Raji (cell line): Measurements from ENCODE around the gene HDAC7.

Experiments used
- POLR2A ChIP-seq: IDR thresholded peaks from 2 replicates; pipeline ENCODE4 v1.6.1; 2011; ENCODE audit warnings: low read depth, low read length, control low read depth; ENCODE audit not compliant: insufficient read depth

The HDAC7 gene

DNA sequence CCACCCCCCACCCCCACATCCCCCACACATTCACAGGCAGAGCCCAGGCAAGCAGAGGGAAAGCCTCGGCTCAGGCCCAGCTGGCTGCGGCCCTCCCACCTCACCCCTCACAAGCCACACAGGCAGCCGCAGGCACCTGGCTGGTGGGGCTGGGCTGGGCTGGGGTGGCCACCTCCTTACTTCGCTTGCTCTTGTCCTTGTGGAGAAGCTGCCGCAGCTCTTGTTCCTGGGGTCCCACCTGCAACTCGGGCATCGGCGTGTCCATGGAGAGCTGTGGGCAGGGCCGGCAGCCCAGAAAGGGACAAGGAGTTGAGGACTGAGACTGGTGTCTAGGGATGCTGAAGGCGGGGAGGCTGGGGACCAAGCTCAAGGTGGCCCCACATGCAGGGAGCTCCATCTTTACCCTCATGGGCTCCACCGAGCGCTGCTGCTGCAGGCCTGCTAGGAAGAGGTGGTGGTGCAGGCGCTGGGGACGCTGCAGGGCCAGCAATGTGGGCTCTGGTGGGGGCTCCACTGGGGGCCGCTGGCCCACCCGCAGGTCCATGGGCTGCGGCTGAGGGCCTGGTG lies 21.2 kb downstream of the HDAC7 start:
- TF ChIP-seq POLR2A: no peak

DNA sequence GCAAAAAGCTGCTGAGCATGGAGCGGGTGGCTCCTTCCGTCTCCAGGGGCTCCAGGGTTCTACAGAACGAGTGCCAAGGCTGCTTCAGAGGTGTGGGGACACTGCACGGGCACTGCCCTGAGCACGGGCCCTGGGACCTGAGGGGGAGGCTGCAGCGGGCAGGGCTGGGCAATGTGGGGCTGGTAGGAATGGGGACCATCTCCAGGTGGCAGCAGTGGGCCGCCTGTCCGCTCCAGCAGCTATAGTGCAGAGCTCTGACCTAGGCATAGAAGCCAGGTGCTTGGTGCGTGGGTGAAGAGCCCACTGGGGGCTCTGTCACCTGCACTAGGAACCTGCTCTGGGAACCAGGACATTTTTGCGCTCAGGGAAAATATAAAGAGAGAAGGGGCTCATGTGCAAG lies 22.3 kb downstream of the HDAC7 start:
- no peak for TF ChIP-seq POLR2A

DNA sequence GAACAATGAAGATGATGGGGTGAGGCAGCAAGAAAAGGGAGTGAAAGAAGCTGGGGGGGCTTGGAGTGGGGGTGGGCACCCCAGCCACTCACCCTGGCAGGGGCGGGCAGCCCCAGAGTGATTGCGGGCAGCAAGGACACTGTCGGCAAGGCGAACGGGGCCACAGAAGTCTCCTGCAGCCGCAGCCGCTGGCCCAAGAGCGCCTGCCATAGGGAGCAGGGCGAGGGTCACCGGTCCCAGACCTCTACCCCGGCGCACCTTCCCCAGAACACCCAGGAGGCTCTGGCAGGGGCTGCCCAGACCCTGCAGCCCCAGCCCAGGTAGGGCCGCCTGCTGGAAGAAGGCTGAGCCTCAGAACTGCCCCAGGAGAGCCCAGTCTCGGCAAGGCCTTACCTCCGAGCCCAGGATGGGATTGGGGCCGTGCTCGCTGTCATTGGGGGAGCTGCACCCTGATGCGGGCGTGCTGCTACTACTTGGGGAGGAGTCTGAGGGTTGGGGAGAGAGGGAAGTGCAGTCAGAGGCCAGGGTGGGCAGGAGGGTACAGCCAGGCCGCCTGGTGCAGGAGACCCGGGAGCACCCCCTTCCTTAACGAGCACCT lies 23.8 kb downstream of the HDAC7 start:
- no peak for TF ChIP-seq POLR2A

DNA sequence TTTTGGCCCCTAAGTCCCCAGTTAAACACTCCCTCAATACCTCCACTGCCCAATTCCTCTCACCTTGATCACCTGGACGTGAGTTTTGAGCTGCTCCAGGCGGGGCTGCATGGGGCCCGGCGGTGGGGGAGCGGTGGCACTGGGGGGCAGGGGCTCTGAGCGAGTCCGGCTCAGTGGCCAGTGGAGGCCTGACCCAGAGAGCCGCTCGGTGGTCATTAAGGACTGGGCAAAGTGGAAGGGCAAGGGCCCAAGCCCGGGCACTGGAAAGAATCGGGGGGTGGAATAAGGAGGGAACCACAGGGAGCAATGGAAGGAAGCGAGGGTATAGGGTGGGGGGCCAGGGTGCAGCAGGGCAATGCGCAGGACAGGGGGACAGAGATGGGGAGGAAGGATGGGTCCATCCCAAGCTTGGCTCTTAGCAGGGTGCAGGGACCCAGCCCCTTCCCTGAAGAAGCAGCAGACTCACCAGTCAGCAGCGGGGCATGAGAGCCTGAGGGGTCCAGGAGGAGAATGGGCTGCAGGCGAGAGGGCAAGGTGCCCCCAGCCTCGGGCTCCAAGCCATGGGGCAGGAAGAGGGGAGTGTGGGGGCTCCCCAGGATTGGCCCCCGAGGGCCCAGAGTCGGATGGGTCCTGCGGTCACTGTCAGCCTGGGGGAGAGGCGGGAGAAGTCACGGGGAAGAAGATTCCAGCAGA lies 24.4 kb downstream of the HDAC7 start:
- TF ChIP-seq POLR2A: no peak

DNA sequence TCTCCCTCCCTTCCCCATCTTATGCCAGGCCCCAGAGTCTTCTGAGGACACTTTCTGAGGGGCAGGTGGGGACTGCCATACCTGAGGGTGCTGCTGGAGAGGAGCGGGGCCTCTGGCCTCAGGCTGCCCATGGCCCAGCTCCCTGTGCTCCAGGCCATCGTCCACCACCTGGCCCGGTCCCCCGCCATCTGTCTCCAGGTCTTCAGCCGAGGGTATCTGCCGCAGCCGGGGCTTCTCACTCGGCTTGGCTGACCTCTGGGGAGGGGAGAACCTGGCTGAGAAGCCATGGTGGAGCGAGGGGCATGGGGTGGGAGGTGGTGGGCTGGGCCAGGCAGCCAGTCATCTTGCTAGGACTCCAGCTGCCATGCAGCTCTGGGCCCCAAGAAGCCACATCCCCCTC lies 25.0 kb downstream of the HDAC7 start:
- no peak for TF ChIP-seq POLR2A

DNA sequence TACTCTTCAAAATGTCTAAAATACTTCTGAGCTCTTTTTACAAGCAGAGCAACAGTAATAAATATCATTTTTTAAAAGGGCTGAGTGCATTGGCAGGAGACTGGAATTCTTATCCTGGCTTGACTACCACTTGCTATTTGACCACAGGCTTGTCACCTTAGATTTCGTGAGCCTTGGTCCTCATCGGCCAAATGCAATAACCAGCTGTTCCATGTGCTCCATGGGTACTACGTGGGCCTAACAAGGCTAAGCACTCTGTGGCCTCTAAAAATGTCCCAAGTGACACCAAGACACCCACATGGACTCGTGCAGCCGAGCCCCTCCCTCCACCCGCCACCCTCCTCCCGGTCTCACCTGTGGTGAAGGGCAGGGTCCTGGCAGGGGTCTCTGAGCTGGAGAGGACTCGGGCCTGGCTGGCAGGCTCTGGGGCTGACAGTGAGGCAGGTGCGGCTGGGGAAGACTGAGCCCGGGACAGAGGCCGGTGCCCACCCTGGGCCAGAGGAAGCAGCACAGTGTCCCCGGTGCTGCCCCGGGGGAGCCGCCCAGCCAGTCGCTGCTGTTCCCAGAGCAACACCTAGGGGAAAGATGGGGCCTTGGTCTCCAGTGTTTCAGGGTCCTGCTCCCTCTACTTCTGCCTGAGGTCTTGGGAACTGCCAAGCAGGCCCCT lies 26.6 kb downstream of the HDAC7 start:
- no peak for TF ChIP-seq POLR2A

DNA sequence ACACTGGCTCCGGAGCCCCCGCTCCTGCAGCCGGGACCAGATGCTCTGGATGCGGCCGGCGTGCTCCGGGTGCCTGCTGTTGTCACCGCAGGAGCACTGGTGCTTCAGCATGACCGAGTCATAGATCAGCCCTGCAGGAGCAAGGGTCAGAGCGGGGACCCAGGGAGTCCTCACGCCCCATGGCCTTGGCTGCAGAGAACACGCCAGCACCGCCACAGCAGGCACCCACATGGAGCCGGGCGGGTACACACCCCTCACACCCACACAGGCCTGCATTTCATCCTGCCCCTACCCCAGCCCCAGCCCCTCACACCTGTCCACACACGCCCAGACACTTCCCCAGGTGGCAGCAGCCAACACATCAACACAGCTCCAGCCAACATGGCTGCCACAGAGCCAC lies 27.8 kb downstream of the HDAC7 start:
- TF ChIP-seq POLR2A: no peak

DNA sequence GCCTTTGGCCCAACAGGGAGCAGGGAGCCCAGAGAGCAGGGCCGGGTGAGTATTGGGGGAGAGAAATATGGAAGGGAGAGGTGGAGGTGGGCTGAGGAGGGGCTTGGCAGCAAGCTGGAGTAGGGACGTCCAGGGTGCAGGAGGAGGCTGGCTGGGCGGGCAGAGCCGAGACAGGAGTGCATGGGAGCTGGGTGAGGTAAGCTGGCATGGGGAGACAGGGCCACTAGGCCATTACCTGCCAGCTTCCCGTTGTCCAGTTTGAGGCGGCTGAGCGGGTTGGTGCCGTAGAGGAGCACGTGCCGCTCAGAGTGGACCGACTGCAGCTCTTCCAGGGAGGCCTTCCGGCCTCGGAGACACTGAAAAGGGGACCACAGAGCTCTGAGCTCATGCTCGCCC lies 28.4 kb downstream of the HDAC7 start:
- no peak for TF ChIP-seq POLR2A

DNA sequence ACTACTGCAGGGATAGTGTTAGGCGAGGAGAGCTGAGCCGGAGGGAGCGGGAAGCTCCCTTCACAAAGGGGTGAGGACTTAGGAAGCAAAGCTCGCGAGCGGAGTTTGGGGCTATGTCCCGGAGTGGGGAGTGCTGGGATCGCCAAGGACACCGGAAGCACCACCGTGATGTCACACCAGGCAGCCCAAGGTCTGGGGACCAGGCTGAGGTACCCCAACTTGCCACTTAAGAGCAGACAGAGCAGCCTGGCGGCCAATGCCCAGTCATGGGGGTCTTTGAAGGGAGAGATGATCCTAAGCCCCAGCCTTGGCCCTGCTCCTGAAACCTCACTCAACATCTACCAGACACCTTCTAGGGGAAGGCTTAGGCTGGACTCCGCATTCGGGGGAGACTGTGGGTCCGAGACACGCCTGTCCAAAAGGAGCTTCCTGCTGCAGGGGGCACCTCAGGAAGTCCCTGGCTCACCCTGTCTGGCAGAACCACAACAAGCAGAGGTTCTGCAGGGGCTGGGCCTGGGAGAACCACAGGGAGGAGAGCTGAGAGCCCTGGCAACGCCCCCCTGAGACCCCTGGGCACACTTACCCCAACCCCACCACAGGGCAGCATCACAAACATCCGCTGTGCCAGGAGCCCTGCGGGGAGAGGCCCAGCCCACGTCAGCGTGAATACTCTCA lies 28.9 kb downstream of the HDAC7 start:
- no peak for TF ChIP-seq POLR2A

DNA sequence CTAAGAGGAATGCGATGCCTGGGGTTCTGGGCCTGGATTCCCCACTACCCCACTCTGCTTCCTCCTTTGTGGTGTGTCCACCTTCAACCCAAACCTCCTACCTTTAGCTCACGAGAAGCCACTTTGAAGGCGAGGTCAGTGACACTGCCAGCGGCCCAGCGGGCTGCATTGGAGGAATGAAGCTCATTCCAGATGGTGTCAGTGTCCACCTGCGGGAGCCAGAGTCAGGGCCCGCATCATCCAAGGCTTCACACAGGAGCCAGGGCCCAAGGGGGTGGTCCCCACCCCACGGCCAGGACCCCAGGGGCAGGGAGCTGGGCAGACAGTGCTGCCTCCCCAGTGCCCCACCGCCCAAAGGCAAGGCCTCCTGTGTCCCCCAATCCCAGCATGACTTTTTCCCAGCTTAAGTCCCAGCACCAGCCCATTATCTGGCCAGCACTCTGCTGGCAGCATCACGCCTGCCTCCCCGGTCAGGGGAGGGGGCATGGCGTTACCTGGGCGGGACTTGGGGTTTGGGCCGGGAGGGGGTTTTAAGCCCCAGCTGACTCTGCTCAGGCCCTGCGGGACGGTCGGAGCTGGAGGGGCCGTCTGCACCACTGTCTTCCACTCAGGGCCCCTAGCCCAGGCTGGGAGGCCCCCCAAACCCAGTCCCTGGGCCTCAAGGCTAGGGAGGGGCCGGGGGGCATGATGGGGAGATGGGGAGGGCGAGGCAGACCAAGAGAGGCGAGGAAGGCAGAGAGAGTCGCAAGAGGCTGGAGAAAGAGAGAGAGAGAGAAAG lies 29.8 kb downstream of the HDAC7 start:
- TF ChIP-seq POLR2A: no peak

DNA sequence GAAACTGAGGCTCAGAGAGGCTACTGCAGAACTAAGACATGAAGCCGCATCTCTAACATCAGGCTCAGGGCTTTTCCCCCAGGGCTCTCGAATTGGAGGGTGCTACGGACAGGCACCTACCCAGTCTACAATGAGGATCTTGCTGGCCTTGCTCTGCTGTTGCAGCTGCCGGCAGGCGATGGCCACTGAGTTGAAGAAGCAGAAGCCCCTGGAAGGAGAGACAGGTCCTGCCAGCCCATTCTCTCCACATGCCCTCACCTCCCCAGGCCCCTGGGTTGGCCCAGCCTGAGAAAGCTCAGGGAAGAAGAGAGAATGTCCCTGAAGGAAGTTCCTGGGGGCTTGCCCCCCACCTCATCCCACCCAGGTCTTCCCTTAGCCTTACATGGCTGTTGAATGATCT lies 30.6 kb downstream of the HDAC7 start:
- TF ChIP-seq POLR2A: no peak

DNA sequence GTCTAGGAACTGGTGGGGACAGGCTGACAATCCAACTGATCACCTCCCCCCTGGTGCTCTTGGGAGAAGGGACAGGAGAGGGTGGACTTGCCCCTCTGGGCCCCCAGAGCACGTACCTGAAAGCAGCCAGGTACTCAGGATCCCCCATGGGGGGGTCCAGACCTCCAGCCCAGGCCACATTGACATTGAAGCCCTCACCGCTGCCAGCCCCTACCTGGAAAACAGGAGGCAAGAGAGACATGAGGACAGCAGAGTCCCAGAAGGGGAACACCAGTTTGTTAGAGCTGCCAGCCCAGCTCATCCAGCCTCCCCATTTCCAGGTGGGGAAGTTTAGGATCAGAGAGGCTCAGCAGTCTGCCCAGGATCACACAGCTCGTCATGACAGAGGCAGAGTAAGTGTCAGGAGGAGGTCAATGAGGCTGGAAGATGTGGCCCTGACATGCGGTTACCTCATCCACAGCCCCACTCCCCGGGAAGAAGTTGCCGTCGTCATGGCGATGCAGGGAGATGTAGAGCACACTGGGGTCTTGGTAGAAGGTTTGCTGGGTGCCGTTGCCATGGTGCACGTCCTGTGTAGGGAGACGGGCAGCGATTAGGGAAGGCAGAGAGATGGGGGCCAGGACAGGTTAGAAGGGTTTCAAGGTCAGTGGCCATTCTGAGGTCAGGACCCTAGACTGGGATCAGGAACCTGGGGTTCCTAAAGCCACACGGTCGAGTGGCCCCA lies 31.9 kb downstream of the HDAC7 start:
- TF ChIP-seq POLR2A: no peak

DNA sequence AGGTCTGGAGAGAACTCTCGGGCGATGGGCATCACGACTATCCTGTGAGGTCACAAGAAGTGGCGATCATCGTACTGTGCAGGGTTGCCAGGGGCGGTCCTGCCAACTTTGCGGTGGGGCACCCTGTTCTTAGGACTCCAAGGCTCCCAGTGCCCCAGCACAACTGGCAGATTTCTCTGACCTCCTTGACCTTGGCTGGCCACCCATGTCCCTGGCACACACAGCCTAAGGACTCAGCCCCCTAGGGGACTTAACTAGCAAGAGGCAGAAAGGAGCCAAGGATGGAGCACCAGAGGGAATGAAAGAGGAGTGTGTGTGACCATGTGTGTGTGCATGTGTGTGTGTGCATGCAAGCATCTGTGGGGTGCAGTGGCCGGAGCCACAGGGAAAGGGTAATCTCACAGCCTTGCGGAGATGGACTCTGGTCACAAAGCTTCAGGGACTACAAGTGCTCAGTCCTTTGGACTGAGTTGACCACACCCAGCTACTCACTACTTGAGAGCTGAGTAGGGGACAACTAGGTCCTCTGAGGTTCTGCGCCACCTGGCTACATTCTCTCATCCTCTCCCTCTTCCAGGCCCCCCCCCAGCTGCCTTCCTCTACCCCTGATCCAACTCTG lies 32.9 kb downstream of the HDAC7 start:
- TF ChIP-seq POLR2A: no peak

DNA sequence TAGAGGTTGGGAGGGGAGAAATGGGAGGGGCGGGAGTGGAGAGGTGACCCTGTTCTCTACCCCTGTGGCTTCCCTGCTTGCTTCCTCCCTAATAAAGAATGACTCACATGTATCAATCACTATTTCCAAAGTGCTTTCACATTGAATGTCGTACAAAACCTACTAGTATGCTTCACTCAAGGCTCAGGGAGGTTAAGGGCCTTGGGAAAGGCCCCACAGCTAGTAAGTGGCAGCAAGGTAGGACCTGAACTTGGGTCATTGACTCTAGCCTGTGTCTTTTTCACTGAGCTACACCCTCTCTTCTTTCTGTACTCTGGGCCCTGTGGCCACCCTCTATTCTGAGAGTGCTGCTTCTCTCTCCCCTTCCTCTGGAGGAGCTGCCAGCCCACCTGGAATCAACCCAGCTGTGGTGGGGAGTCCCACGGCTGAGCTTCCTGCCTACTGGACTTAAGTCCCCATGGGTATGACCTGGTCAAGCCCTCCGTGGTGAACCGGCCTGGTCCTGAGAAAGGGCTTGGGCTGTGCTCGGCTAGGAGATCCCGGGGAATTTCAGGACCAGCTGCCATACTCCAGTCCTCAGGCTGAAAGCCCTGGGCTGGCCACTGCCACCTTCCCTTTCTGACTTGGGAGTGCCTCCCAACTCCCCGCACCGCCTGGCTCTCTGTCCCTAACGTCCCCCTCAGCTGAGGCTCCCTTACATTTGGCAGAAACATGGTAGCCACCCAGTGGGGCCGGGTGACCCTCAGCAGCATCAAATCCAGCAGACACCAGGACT lies 33.6 kb downstream of the HDAC7 start:
- TF ChIP-seq POLR2A: no peak
